HepG2 (cell line): ENCODE results near the gene GRB7. TPM values are rescaled to one million over a fixed set of nuclear protein-coding genes. Genes with fewer than 3 reads are reported as not detected.

Source experiments
- ATF7 ChIP-seq, 2 experiments: fragments of 450-650 bp in 1 of 2; sonication (generic) in 1 of 2; formaldehyde crosslinking in 1 of 2; IDR thresholded peaks; 2 replicates each; pipeline versions ENCODE4 v1.4.0 to v1.6.1; 2016 to 2020; ENCODE audit warnings: antibody characterized with exemption in 1 of 2, mild to moderate bottlenecking in 1 of 2, missing genetic modification reagents in 1 of 2
- CBFB ChIP-seq: sonication (generic); formaldehyde crosslinking; IDR thresholded peaks from 2 replicates; pipeline ENCODE4 v1.4.0; 2020; ENCODE audit warnings: missing genetic modification reagents
- DNMT1 ChIP-seq: sonication (generic); formaldehyde crosslinking; IDR thresholded peaks from 2 replicates; pipeline ENCODE4 v1.5.1; 2020; ENCODE audit warnings: mild to moderate bottlenecking, missing genetic modification reagents
- GMEB2 ChIP-seq: IDR thresholded peaks from 2 replicates; pipeline ENCODE4 v1.6.1; 2016; ENCODE audit warnings: missing biosample characterization, missing genetic modification reagents, low read depth
- HHEX ChIP-seq: IDR thresholded peaks from 2 replicates; pipeline ENCODE4 v1.6.1; 2016; ENCODE audit warnings: control low read depth
- IKZF4 ChIP-seq: sonication (generic); formaldehyde crosslinking; IDR thresholded peaks from 2 replicates; pipeline ENCODE4 v1.5.1; 2020; ENCODE audit warnings: borderline replicate concordance, mild to moderate bottlenecking, low read depth, missing genetic modification reagents; ENCODE audit errors: not compliant biosample characterization
- IKZF5 ChIP-seq: IDR thresholded peaks from 2 replicates; pipeline ENCODE4 v1.6.1; 2018; ENCODE audit warnings: missing genetic modification reagents, mild to moderate bottlenecking, missing compliant biosample characterization
- IRF1 ChIP-seq: sonication (generic); formaldehyde crosslinking; IDR thresholded peaks from 2 replicates; pipeline ENCODE4 v1.4.0; 2020; ENCODE audit warnings: low read depth, mild to moderate bottlenecking, missing genetic modification reagents
- MXD4 ChIP-seq: IDR thresholded peaks from 2 replicates; pipeline ENCODE4 v1.6.1; 2016; ENCODE audit warnings: mild to moderate bottlenecking, missing biosample characterization, missing genetic modification reagents
- RARG ChIP-seq: sonication (generic); formaldehyde crosslinking; IDR thresholded peaks from 2 replicates; pipeline ENCODE4 v1.4.0; 2020; ENCODE audit warnings: low read depth, mild to moderate bottlenecking, missing genetic modification reagents
- U2AF2 ChIP-seq: fragments of 200-400 bp; formaldehyde crosslinking; IDR thresholded peaks from 2 replicates; pipeline ENCODE4 v1.6.1; 2017; ENCODE audit warnings: low read depth, mild to moderate bottlenecking, low read length
- YEATS2 ChIP-seq: sonication (generic); formaldehyde crosslinking; IDR thresholded peaks from 2 replicates; pipeline ENCODE4 v1.4.0; 2020; ENCODE audit warnings: missing genetic modification reagents, borderline replicate concordance
- ZNF160 ChIP-seq: sonication (generic); formaldehyde crosslinking; IDR thresholded peaks from 2 replicates; pipeline ENCODE4 v1.8.0; 2022; ENCODE audit warnings: mild to moderate bottlenecking, inconsistent platforms, missing genetic modification reagents
- ZNF570 ChIP-seq: sonication (generic); formaldehyde crosslinking; IDR thresholded peaks from 2 replicates; pipeline ENCODE4 v1.4.0; 2020; ENCODE audit warnings: mild to moderate bottlenecking, missing genetic modification reagents, borderline replicate concordance
- ZNF574 ChIP-seq: sonication (generic); formaldehyde crosslinking; IDR thresholded peaks from 2 replicates; pipeline ENCODE4 v1.4.0; 2020; ENCODE audit warnings: missing genetic modification reagents
- ZNF605 ChIP-seq: sonication (generic); formaldehyde crosslinking; IDR thresholded peaks from 2 replicates; pipeline ENCODE4 v1.8.0; 2022; ENCODE audit warnings: mild to moderate bottlenecking, missing genetic modification reagents
- ZNF749 ChIP-seq: sonication (generic); formaldehyde crosslinking; IDR thresholded peaks from 2 replicates; pipeline ENCODE4 v1.8.0; 2022; ENCODE audit warnings: mild to moderate bottlenecking, missing genetic modification reagents, moderate library complexity, borderline replicate concordance
- ZNF781 ChIP-seq: sonication (generic); formaldehyde crosslinking; IDR thresholded peaks from 2 replicates; pipeline ENCODE4 v1.5.1; 2020; ENCODE audit warnings: borderline replicate concordance, mild to moderate bottlenecking, missing genetic modification reagents; ENCODE audit errors: not compliant biosample characterization
- ZSCAN12 ChIP-seq: sonication (generic); formaldehyde crosslinking; IDR thresholded peaks from 2 replicates; pipeline ENCODE4 v1.9.0; 2021; ENCODE audit warnings: mild to moderate bottlenecking, missing genetic modification reagents
- ZSCAN30 ChIP-seq: sonication (generic); formaldehyde crosslinking; IDR thresholded peaks from 2 replicates; pipeline ENCODE4 v1.5.0; 2020; ENCODE audit warnings: mild to moderate bottlenecking, missing genetic modification reagents
- ZUFSP ChIP-seq: sonication (generic); formaldehyde crosslinking; IDR thresholded peaks from 2 replicates; pipeline ENCODE4 v1.9.0; 2021; ENCODE audit warnings: missing genetic modification reagents, mild to moderate bottlenecking, borderline replicate concordance
- polyA plus RNA-seq, 8 experiments: library from polyadenylated mRNA; depleted of rRNA in 3 of 8; stranded (reverse) in 7 of 8; unstranded in 1 of 8; fragments of >200 nt; fragmentation: Illumina TruSeq in 4 of 8; extraction: Trizol in 4 of 8; gene quantifications; 2 replicates each; pipeline versions ENCODE4 v1.2.1 to v1.2.3, GENCODE V29; 2011 to 2016; ENCODE audit warnings: low read depth in 4 of 8, missing spikeins in 1 of 8, mixed read lengths in 1 of 8; ENCODE audit not compliant: insufficient read depth in 1 of 8
- total RNA-seq, 5 experiments: library from RNA; depleted of rRNA; stranded (reverse); fragments of >200 nt; fragmentation: Illumina TruSeq; extraction: Trizol; gene quantifications; 2 replicates each; pipeline ENCODE4 v1.2.3, GENCODE V29; 2016; ENCODE audit warnings: low read depth in 1 of 5

The GRB7 gene
- total and polyA plus RNA-seq, 2 of the 13 experiments (the other 11 are each of a cell fraction or from before 2014, with no cell fraction given) = 60.2 to 77.7 TPM

- TF ChIP-seq IRF1 (no peak), MXD4 (0 out of 2 replicates have a peak, but pooled peaks have one; percentile 32), ZNF570 (CRISPR knock-in tag) (no peak), ZNF781 (CRISPR knock-in tag) (no peak), IKZF4 (CRISPR knock-in tag) (no peak), U2AF2 (no peak), ZSCAN12 (CRISPR knock-in tag) (no peak), ATF7 (IDR thresholded peaks at IDR 0.05) (no peak), ATF7 (CRISPR knock-in tag; IDR thresholded peaks at IDR 0.05) (no peak), GMEB2 (CRISPR knock-in tag) (no peak), HHEX (peak; percentile 94), DNMT1 (no peak), ZNF605 (CRISPR knock-in tag) (no peak), YEATS2 (CRISPR knock-in tag) (peak; percentile 15; the same call in 1 of the 2 replicates), RARG (CRISPR knock-in tag) (no peak), IKZF5 (CRISPR knock-in tag) (peak; percentile 90), CBFB (peak; percentile 97), ZSCAN30 (CRISPR knock-in tag) (no peak), ZNF160 (no peak), ZUFSP (CRISPR knock-in tag) (no peak), ZNF749 (CRISPR knock-in tag) (no peak), ZNF574 (no peak; the same call in 1 of the 2 replicates)
Measured at GRCh38 chr17:39736319-39737165, 1.2 kb upstream of the GRB7 start (continued).
